ENCODE measurements around the gene ZNF274. TPM values are rescaled to one million over a fixed set of nuclear protein-coding genes. Genes with fewer than 3 reads are reported as not detected.

The ZNF274 gene
- total RNA-seq, 2 donors from 2014 or later = 15.6 to 31.6 TPM

DNA sequence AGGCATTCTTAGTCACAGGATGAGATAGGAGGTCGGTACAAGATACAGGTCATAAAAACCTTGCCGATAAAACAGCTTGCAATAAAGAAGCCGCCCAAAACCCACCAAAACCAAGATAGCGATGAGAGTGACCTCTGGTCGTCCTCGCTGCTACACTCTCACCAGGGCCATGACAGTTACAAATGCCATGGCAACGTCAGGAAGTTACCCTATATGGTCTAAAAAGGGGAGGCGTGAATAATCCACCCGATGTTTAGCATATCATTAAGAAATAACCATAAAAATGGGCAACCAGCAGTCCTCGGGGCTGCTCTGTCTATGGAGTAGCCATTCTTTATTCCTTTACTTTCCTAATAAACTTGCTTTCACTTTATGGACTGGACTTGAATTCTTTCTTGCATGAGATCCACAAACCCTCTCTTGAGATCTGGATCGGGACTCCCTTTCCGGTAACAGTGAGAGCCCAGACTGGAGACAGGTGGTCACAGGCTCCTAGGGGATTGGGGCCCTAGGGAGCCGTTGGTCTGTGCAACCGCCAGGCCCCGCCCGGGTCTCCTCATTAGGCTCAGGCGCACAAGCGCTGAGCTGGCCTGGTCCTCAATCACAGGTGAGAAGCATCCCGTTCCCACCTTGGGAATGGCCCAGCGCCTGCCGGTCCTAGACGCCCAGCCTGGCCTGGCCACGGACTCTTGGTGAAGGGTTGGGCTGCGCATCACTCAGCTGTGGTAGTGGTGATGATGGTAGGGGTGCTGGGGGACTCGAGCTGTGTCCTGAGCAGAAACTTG lies 34.9 kb downstream of the ZNF274 start:
- Histone ChIP-seq H3K27ac (no peak overlapping the region), H3K36me3 (replicated peaks in 1 of 2; ENCODE audit: insufficient read depth in 1 of 2, low read depth in 2 of 2) (peaks cover 4 to 6% of the 10 kb centered on the region in 2 donors), H3K27me3 (no peaks in the 10 kb centered on the region), H3K4me3 (no peak overlapping the region), H3K4me1 (no peaks in the 10 kb centered on the region), H3K9me3 (peaks cover 0 to 56% (median 0%) of the 10 kb centered on the region in 3 donors)
- 90 to 97% methylated on average over 23 to 25 of the region's 25 CpGs for WGBS, 2 donors
- TF ChIP-seq CTCF (IDR thresholded peaks at IDR 0.05) (no peak), POLR2A (IDR thresholded peaks at IDR 0.05) (no peak)
- intact Hi-C loops (cut with DNase I) = no loop called here
- DNase-seq (no peak), ATAC-seq (no peak)

- Histone ChIP-seq H3K27me3 (no peaks in the 10 kb centered on the region), H3K36me3 (replicated peaks in 1 of 2; ENCODE audit: insufficient read depth in 1 of 2, low read depth in 2 of 2) (no peaks in the 10 kb centered on the region), H3K9me3 (peaks cover 0 to 45% (median 0%) of the 10 kb centered on the region in 3 donors), H3K27ac (no peak overlapping the region), H3K4me3 (no peak overlapping the region), H3K4me1 (no peaks in the 10 kb centered on the region)
- TF ChIP-seq POLR2A (IDR thresholded peaks at IDR 0.05) (no peak), CTCF (IDR thresholded peaks at IDR 0.05) (no peak)
- DNase-seq (no peak), ATAC-seq (no peak)
- intact Hi-C loops (cut with DNase I) = no loop called here
- 41 to 46% methylated on average over 9 of the region's 9 CpGs for WGBS, 2 donors
These were observed 36.0 kb downstream of the ZNF274 start for GRCh38 chr19:58218899-58219298.

DNA sequence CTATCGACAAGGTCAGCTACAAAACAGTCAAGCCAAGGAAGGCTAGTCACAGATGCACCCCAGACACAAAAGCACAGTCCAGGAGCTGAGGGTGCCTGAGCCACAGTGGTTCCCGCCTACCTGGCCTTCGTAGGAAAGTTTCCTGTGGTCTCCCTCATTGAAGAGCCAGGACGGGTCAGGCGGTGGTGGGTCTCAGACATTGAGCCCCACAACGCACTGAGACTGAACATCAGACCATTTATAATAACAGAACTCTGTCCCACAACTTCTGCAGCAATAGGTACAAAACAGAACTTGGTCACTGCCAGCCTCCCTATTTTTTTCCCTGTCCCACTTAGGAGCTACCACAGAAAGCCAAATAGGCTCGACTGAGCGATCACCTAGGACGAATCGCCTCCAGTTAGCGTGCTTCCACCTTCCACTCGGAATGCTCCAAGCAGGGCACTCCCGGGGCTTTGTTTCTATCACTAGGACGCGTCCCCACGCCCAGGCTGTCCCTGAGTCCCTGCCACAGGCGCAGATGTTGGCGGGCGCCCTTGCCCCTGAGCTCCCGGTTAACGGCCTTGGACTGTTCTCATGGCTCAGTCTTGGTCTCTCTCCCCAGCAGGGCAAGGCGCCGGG lies 45.2 kb downstream of the ZNF274 start:
- Histone ChIP-seq H3K4me3 (peak overlapping the region; percentile 37 to 93), H3K27me3 (no peaks in the 10 kb centered on the region), H3K4me1 (peaks cover 14% of the 10 kb centered on the region), H3K9me3 (peaks cover 0 to 31% (median 2%) of the 10 kb centered on the region in 3 donors), H3K36me3 (replicated peaks in 1 of 2; ENCODE audit: insufficient read depth in 1 of 2, low read depth in 2 of 2) (peaks cover 3 to 4% of the 10 kb centered on the region in 2 donors), H3K27ac (peak overlapping the region in 2 of 4 donors; percentile 60 to 79)
- ATAC-seq (peak; percentile 45), DNase-seq (peak in 1 of 4 donors; percentile 4)
- WGBS, 2 donors = 4 to 6% methylated on average over 17 to 23 of the region's 23 CpGs
- intact Hi-C loops (cut with DNase I) = no loop called here
- no peak for TF ChIP-seq CTCF (IDR thresholded peaks at IDR 0.05)

GRCh38 chr19:58228585-58229254 lies 45.9 kb downstream of the ZNF274 start, which contains the start of gene ZNF544:
Gene ZNF544, plus strand, starts transcription at chr19:58228914. Its CDS starts 15,110 bp downstream, at chr19:58244024.
- H3K27me3 ChIP-seq = no peaks in the 10 kb centered on the region
- H3K4me1 ChIP-seq = peaks cover 14% of the 10 kb centered on the region
- H3K27ac ChIP-seq = peak within 1 kb of the TSS in 2 of 4 donors; percentile 60 to 79
- ATAC-seq = peak; percentile 87
- TF ChIP-seq POLR2A (IDR thresholded peaks at IDR 0.05) (peak in 2 of 3 donors; percentile 58 to 64), CTCF (IDR thresholded peaks at IDR 0.05) (peak in 1 of 7 experiments; percentile 10)
- peaks cover 4 to 9% of the 10 kb centered on the region in 2 donors for H3K36me3 ChIP-seq (replicated peaks in 1 of 2; ENCODE audit: insufficient read depth in 1 of 2, low read depth in 2 of 2)
- 0% methylated on average over 11 to 26 of the region's 62 CpGs for WGBS, 2 donors
- H3K4me3 ChIP-seq = peak within 1 kb of the TSS; percentile 37 to 93
- peaks cover 0 to 31% (median 2%) of the 10 kb centered on the region in 3 donors for H3K9me3 ChIP-seq
- intact Hi-C loops (cut with DNase I) = no loop called here
- peak; percentile 65 to 83 (median 70) for DNase-seq

All from body of pancreas (tissue), 4 donors.